GM19324 (cell line): ENCODE results near the gene GPC3.

Experiments used
- ATAC-seq: cut with Tn5 transposase; IDR thresholded peaks from one replicate; pipeline ENCODE4 v1.9.1; 2021; ENCODE audit warnings: mild to moderate bottlenecking, moderate library complexity; ENCODE audit not compliant: unreplicated experiment, low FRiP score

GPC3 gene

DNA sequence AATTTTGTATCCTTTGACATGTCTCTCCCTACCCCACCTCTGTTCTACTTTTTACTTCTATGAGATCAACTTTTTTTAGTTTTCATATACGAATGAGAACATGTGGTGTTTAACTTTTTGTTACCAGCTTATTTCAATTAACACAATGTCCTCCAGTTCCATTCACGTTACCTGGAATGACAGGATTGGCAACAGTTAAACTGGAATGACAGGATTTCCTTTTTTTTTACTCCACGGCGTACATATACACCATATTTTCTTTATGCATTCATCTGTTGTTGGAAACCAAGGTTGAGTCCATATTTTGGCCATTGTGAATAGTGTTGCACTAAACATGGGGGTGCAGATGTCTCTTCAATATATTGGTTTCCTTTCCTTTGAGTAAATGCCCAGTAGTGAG, 398.3 kb downstream of the GPC3 start:
- ATAC-seq = no peak

DNA sequence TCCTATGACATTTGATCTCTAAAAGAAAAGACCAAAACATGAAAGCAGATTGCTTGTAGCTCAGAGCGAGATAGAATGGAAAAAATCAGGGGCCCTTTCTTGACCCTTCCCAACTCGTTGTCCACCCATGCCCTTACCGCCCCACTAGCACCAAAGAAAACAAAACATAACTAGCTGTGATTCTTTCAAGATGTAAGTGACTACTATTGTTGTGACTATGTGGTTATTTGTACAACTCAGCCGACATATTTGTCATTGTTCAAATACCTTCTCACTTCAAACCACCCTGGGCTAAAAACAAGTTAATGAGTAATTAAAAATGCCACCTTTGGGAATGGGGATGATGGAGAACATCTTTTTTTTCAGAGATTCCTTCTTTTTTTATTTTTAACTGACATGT, 399.0 kb downstream of the GPC3 start:
- ATAC-seq = no peak

DNA sequence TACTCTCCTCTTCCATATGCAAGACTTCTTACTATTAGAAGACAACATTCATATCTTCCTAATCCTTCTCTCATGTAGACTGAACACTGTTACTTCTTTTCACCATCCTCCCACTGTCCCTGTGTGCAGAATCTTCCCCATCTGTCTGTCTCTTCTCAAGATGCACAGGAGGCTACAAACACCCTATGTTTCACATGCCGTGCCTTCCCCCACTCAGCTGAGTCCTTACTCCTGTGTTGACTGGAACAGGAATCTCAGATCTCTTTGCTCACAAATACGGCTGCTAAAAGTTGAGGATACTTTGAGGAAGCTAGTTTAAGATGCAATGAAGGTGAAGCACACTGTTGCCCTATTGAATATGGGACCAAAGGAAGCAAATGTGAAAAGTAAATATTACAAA, 401.6 kb downstream of the GPC3 start:
- no peak for ATAC-seq

DNA sequence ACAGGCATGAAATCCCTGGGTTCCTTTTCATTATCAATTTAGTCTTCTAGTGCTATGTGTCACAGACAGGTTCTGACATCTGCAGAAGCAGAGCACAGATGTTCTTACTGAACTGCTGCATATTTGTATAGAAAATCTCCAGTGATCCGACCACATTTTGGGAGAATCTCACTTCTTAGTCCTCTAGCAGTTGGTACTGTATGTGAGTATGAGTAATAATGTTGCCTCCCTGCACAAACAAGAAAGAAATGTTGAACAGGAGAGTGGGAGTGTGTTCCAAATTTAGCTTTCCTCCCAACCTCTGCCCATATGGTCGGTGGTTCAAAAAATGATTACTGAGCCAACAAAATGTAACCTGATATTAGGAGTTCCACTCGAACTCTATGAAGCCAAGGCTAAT, 404.8 kb downstream of the GPC3 start:
- no peak for ATAC-seq

DNA sequence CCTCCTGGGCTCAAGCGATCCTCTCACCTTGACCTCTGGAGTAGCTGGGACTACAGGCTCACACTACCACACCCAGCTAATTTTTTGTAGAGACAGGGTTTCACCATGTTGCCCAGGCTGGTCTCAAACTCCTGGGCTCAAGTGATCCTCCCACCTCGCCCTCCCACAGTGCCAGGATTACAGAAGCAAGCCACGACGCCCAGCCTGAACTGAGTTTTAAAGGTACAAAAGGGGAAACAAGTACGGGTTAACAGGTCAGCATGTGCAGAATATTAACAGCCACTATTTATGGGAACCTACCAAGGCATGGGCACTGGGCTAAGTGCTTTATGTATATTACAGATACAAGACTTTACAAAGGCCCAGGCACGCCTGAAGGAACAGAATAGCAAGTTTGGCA, 405.8 kb downstream of the GPC3 start:
- no peak for ATAC-seq

DNA sequence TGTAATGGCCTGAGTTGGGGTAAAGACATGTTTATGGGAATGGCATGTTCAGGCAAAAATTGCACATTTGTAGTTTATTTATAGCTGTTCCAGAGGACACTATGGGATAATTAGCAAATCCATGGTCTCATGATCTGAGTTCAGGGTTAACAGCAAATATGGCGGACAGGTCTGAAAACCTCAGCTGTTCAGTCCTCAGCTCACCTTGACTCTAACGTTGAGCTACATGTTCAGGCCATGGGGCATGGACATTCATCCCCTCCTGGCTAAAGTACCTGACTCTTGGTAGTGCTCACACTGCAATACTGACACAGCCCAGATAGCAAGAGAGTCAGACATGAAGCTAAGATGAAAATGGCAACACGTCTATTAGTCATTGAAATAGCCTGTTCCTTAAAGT, 408.5 kb downstream of the GPC3 start:
- ATAC-seq = no peak

DNA sequence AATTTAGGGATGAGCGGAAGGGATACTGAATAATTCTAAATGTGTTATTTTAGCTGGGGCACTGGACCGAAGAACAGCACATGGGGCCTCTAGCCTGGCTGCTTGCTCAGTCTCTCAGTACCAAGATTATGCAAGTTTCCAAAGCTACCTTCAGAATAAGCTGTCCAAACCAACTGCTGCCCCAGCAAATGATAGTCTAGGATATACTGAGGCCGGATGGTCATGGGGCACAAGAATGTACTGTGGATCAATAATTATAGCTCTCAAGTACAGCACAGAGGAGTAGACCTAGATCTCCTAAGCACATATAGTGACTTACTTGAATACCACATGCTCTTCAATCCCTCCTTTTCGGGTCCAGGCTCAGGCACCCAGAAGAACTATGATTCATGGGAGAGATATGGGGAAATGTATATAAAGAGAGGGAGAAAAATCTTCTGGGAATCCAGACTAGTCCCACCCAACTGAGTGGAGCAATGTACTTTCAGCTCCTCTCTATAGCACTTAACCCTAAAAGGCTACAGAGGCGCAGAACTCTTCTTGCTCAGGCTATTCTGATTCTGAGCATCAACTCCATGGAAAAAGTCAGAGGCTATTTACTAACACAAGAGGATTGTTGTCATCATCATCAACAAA, 409.8 kb downstream of the GPC3 start:
- ATAC-seq = no peak

DNA sequence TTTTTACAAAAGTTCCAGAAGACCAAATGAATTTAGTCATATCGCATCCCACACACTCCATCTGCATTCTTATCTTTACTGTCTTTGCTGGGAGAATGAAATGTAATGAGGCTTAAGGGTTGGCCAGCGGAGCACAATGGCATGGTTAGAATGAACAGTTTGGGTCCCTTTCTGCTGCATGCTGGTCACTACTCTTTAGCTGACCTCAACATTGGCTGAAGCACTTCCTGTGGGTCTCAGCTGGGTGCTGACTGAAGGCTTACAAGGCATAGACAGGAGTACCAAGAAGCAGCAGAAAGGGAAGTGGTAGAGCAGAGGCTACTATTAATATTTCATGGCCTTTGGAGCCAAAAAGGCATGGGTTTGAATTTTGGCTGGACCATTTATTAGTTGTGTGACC, 410.7 kb downstream of the GPC3 start:
- ATAC-seq = no peak

DNA sequence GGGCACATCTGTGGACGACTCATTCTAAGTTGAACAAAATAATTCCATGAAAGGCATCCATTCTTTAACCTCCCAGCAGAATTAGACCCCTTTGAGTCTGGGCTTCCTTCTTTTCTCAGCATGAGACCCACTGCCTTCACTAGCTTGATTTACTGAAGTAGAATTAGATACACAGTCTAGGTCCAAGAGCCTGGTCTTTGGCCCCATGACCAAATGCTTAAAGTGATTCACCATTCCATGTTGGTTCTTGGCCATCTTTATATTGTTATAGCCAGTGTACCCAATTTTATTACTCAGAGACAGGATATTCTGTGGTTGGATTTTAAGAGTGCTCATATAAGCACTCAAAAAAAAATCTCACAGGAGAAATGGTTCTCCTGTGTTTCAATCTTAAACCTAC, 414.8 kb downstream of the GPC3 start:
- no peak for ATAC-seq

DNA sequence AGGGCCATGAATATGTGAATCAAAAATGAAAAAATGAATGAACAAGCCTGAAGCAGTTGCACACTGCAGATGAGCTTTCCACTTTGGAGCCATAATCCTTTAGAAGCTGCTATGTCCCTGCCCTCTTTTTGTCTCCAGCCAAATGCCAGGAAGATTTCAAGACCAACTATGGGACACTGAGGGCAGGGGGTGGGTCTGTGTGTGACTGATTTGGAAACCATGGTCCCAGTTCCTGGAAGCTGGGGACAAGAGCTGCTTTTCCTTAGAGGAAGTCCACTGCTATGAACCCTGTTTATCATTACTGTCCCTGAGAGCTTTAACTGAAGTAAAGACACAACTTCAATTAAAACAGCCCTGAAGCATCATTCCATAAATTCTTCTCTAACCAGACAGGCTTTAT, 416.2 kb downstream of the GPC3 start:
- no peak for ATAC-seq

DNA sequence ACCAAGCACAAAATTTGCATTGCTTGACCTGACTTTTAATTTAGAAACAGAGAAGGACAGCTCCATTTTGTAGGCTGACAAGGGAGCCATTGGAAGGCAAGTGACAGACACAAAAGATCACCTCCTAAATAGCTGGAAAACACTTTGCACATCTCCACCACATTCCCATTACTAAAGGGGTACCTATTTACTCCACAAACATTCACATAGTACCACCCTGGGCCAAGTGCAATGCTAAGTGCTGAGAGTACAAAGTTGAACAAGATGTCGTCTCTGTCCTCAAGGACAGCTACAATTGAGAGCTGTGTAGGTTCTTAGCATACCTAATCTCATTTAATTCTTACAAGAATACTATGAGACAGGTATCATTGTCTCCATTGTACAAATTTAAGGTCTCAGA, 417.3 kb downstream of the GPC3 start:
- ATAC-seq = no peak

DNA sequence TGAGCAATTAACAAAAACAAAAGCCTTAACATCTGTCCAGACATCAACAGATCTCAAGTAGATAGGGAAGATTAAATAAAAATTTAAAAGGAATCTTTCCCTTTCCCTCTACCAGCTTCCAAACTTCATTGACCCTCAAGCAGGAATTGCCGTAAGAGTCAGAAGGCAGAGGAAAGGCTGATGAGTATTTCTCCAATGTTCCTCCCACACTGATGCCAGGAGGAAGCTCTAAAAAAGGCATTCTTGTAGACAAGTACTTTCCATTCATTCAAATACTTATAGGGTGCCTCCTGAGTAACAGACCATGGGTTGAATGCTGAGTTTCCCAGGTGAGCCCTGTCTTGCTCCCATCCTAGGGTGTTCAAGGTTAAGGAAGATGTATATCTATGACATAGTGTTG, 418.5 kb downstream of the GPC3 start:
- ATAC-seq = no peak

DNA sequence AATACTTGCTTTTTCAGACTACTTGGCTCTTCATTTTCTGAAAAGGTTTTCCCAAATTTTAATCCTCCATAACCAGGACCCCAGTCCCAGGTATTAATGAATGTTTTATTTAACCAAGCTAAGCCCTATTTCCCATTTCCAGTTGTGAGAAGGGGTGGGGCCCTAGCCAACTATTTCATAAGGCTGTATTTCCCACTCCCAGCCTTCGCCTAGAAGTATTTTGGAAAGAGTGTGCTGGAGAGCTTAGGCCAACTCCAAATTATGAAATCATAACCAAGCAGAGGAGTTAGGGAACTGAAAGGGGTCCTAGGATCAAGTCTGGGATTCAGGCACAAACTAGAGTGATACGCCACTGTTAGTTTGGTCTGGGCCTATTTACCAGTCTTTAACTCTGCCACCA, 421.7 kb downstream of the GPC3 start:
- ATAC-seq = no peak

DNA sequence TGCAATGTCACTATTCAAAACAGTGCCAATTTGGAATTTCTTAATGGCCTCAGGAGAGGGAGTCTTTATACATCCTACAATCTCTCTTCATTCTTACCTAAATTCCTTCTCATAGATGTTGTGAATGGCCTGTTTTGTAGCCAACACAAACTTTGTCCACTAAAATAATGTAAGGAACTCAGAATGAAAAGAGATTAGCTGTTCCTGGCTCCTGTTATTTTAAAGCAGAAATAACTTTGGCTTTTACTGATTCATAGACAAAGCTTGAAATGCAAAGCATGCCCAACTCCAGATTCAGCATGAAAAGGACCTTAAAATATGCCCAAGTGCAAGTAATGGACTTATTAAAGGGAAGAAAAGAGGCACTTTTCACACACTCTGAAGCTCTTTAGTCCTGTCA, 424.1 kb downstream of the GPC3 start:
- no peak for ATAC-seq

DNA sequence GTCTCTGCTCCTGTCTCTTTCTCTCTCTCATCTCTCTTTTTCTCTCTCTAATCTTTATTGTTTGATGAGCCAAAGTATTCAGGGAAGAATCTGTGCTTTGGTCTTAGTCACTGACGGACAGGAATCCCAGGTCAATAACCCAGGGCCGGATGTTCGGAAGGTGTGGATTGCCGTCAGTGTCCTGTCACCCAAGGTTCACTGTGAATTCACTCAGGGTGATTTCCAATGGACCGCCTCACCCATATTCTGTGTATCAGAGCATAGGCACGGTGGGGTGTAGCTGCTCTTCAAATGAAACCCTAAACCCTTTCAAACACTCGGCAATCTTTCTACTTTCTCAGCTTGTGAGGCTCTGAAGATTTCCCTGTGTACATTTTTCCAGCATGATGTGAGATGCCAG, 425.5 kb downstream of the GPC3 start:
- ATAC-seq = no peak

DNA sequence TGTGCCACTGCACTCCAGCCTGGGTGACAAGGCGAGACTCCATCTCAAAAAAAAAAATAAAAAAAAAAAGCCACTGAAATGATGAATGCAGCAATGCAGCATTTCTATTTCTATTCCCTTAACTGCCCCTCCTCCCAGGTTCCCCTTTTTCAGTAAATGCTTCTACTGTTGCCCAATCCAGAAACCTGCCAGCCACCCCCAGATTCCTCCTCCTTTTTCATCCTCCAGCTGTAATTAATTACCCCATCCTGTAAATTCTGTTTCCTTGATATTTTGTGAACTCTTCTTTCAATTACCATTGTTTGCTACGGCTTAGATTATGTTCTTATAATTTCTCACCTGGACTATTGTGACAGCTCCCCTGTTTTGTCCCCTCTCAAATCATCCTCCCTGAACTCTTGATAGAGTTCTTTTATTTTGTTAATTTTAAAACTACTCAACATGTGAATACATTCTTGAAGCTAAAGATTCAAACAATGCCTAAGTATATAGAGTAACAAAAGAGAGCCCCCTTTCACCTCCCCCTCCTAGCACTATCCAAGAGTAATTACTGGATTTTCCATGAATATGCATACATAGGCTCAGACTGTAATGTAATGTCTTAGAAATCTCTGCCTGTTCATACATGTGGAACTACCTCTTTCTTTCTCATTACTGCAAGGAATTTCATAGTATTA, 429.5 kb downstream of the GPC3 start:
- ATAC-seq = no peak

DNA sequence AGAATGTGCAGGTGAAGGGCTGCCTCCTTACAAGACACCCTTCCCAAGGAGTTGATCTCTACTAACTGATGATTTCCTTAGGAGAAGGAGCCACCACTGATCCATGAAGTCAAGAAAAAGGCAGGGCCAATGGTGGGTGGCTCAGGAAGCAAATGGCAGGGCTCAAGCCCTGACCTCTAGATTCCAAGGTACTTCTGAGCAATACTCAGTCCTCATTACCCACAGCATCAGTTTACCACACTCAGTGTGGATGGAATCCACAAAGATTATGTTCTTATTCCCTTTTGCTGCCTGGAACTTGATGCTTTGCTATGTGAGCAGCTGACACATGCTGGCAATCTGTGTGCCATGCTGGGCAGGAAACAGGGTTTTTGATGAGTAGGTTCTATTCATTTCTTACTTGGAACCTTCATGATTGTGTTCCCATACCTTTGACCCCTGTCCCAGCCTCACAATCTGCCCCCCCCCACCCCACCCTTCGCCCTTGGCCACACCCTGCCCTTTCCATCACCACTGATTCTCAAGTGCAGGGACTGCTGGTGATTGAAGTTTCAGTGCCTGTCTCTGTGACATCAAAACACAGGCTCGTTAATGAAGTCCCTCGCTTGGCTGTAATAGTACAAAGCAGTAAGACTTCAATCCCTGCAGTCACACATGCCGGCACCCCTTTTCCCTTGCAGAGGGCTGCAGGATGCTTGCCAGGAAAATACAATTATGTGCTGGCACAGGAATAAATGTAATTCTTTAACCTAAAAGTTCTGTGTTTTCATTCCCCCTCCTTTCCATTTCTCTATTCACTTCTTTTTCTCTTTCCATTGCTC, 434.5 kb downstream of the GPC3 start:
- ATAC-seq = no peak

DNA sequence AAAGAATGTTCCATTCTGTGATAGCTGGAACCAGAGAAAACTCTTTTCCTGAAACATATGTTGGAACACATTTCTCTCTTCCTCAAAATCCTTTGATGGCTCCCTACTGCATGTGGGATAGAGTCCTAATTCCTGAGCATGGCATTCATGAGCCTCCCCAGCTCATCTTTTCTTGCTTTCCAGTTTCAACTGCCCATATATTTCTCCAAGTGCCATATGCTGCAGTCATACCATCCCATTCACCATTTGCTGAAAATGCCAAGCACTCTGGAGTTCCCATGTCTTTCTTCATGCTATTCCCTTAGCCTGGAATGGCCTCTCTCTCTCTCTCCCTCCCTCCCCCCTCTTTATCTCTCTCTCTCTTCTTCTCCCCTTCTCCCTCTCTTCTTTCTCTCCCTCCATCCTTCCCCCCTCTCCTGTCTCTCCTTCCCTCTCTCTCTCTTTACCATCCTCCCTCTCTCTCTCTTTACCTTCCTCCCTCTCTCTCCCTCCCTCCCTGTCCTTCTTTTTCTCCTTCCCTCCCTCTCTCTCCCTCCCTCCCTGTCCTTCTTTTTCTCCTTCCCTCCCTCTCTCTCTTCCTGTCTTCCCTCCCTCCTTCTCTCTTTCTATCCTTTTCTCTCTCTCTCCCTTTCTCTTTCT, 436.0 kb downstream of the GPC3 start:
- ATAC-seq = no peak

DNA sequence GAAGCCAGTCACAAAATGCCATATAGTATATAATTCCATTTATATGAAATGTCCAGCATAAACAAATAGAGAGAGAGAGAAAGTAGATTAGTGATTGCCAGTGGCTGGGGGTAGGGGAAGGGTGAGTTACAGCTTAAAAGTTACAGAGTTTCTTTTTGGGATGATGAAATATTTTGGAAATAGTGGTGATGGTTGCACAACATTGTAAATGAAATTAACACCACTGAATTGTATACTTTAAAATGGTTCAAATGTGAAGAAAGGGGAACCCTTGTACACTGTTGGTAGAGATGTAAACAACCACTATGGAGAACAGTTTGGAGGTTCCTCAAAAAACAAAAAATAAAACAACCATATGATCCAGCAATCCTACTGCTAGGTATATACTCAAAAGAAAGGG, 439.0 kb downstream of the GPC3 start:
- ATAC-seq = no peak

DNA sequence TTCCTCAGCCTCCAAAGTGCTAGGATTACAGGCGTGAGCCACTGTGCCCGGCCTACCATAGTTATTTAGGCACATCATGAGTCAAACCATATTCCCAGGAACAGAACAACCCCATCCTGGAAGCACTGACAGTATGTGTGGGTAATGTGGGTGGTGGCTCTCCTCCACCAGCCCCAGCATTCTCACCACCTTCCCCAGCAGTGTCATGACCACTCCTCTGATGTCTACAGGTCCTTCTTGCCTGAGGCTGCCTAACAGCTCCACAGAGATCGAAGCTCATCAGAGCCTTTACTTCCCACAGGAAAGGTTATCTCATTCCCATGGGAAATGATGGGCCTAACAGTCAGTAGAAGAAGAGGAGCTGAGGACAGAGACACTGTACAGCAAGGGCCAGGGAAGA, 440.6 kb downstream of the GPC3 start:
- ATAC-seq = no peak

DNA sequence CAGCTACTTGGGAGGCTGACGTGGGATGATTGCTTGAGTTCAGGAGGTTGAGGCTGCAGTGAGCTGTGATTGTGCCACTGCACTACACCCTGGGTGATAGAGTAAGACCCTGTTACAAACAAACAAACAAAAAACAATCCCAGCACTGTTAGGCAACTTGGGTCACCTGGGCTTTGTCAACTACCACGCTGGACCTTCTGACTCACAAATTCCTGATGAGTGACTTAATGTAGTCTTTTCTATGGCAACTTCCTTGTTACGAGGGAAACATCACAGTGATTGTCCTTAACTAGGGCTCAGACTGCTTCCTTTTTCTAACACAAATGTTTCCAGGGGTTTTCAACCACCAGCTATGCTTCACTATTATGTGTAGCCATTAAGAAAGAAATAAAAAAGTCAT, 441.3 kb downstream of the GPC3 start:
- ATAC-seq = no peak
